22Rv1 (cell line): ENCODE data around the gene CDK12.
"Not testable (repeated sequence)": the region's sequence is repeated elsewhere in the genome, so short reads cannot be mapped to it uniquely, and the experiment has no call there.

Experiments
- ZFX ChIP-seq: fragments of 450-650 bp; IDR thresholded peaks from 2 replicates; pipeline ENCODE4 v1.6.1; 2017; ENCODE audit warnings: antibody characterized with exemption, borderline replicate concordance
- TF ChIP-seq, protein P1 (sequence below): fragments of 450-650 bp; IDR thresholded peaks from 2 replicates; pipeline ENCODE4 v1.5.1; 2017; ENCODE audit warnings: mild to moderate bottlenecking

DNA sequence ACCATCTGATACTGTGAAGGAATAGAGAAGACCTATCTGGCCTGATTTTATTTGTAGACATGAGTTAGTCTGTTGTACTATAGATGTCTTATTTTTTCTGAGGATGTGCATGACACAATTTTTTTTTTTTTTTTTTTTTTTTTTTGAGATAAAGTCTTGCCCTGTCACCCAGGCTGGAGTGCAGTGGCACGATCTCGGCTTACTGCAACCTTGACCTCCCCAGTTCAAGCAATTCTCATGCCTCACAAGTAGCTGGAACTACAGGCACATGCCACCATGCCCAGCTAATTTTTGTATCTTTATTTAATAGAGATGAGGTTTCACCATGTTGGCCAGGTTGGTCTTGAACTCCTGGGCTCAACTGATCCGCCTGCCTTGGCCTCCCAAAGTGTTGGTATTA lies 26.2 kb downstream of the CDK12 start:
- TF ChIP-seq, protein P1, sequence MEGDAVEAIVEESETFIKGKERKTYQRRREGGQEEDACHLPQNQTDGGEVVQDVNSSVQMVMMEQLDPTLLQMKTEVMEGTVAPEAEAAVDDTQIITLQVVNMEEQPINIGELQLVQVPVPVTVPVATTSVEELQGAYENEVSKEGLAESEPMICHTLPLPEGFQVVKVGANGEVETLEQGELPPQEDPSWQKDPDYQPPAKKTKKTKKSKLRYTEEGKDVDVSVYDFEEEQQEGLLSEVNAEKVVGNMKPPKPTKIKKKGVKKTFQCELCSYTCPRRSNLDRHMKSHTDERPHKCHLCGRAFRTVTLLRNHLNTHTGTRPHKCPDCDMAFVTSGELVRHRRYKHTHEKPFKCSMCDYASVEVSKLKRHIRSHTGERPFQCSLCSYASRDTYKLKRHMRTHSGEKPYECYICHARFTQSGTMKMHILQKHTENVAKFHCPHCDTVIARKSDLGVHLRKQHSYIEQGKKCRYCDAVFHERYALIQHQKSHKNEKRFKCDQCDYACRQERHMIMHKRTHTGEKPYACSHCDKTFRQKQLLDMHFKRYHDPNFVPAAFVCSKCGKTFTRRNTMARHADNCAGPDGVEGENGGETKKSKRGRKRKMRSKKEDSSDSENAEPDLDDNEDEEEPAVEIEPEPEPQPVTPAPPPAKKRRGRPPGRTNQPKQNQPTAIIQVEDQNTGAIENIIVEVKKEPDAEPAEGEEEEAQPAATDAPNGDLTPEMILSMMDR: not testable (repeated sequence)
- TF ChIP-seq ZFX: not testable (repeated sequence)
